ENCODE results near the gene APBA2. TPM values are rescaled to one million over a fixed set of nuclear protein-coding genes. Genes with fewer than 3 reads are reported as not detected.

The APBA2 gene
- total and polyA plus RNA-seq, 2 donors: 6.7 to 15.3 TPM

DNA sequence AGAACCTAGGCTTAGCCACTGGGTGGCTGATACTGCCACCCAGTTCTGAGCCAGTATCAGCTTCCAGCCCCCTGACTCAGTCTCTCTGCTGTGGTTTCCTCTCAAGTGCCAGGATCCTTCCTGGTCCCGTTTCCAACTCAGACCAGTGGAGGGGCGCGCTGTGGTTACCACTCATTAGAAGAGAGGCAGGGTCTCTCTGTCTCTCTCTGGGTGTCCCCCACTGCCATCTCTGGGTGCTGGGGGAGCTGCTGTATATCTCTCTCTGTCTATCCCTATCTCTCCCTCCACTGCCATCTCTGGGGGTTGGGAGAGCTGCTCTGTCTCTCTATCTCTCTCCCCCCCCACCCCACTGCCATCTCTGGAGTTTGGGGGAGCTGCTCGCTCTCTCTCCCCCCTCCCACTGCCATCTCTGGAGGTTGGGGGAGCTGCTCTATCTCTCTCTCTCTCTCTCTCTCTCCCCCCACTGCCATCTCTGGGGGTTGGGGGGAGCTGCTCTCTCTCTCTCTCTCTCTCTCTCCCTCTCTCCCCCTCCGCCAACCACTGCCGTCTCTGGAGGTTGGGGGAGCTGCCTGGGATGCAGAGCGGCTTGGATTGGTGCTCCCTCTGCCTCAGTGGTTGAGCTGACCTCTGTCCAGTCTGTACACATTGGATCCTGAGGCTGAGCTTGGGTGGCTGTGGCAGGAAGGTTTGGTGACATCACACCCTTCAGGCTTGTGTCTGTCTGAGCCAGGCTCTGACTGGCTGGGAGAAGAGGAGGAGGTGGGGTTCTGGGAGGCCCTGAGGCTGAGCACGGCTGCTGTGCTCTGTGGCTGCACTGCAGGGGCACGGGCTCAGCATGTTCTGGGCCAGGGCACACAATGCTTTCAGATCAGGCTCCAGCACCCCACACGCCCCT lies 98.9 kb downstream of the APBA2 start:
- peaks cover 0 to 3% of the 10 kb centered on the region in 2 donors for H3K9me3 ChIP-seq (ENCODE audit: control insufficient read depth in 2 of 2, insufficient read depth in 1 of 2, low read length in 1 of 2)
- H3K36me3 ChIP-seq (ENCODE audit: control insufficient read depth in 2 of 2, insufficient read depth in 2 of 2, low read length in 1 of 2): no peaks in the 10 kb centered on the region
- H3K4me1 ChIP-seq (ENCODE audit: control insufficient read depth in 2 of 2, insufficient read depth in 2 of 2, low read length in 2 of 2): peaks cover 5 to 16% of the 10 kb centered on the region in 2 donors
- H3K4me3 ChIP-seq (ENCODE audit: low read length in 2 of 2): no peak overlapping the region
- DNase-seq (ENCODE audit: low read depth in 6 of 9, low spot score in 9 of 9): peak in 4 of 9 donors; percentile 38 to 76 (median 54)
- WGBS: 79% methylated on average over 10 of the region's 10 CpGs
- no peaks in the 10 kb centered on the region for H3K27me3 ChIP-seq (ENCODE audit: control insufficient read depth in 2 of 2, insufficient read depth in 1 of 2, low read length in 1 of 2)
- no peak overlapping the region for H3K27ac ChIP-seq (ENCODE audit: low read depth in 1 of 2, low read length in 1 of 2)

DNA sequence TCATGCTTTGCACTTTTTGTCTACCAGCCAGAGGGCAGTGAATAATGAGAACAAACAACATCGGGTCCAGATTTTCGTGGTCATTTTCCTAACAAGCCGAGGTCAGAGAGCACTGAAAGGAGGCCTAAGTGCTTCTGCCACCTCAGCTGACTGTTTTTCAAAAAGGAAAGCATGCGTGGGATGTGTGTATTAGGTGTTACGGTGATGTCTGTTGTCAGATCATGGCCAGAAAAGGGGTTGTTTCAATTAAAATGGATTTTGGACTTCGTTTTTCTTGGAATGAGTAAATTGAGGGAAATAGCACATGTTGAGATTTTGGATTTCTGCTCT lies 99.5 kb downstream of the APBA2 start:
- H3K4me1 ChIP-seq (ENCODE audit: control insufficient read depth in 2 of 2, insufficient read depth in 2 of 2, low read length in 2 of 2): peaks cover 5 to 16% of the 10 kb centered on the region in 2 donors
- WGBS: 87% methylated on average over 6 of the region's 6 CpGs
- no peak for DNase-seq (ENCODE audit: low read depth in 6 of 9, low spot score in 9 of 9)
- H3K4me3 ChIP-seq (ENCODE audit: low read length in 2 of 2): no peak overlapping the region
- peaks cover 0 to 3% of the 10 kb centered on the region in 2 donors for H3K9me3 ChIP-seq (ENCODE audit: control insufficient read depth in 2 of 2, insufficient read depth in 1 of 2, low read length in 1 of 2)
- H3K27me3 ChIP-seq (ENCODE audit: control insufficient read depth in 2 of 2, insufficient read depth in 1 of 2, low read length in 1 of 2): no peaks in the 10 kb centered on the region
- H3K36me3 ChIP-seq (ENCODE audit: control insufficient read depth in 2 of 2, insufficient read depth in 2 of 2, low read length in 1 of 2): no peaks in the 10 kb centered on the region
- no peak overlapping the region for H3K27ac ChIP-seq (ENCODE audit: low read depth in 1 of 2, low read length in 1 of 2)

DNA sequence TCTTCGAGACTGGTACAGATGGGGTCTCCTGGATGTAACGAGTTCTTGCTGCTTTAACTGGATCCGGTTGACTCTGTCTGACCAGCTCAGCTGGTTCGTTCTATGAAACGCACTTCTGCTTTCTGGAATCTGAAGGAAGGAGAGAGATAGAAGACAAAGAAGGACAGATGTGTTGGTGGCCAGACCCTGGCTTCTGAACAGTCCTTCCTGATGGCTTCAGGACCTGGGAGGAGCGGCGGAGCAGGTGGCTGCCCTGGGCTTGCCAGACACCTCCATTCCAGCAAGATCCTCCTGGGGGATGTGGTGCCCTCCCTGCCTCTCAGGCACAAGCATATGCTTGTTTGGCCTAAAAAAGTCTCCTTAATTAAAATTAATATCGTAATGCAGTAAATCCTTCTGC lies 99.9 kb downstream of the APBA2 start:
- no peak overlapping the region for H3K27ac ChIP-seq (ENCODE audit: low read depth in 1 of 2, low read length in 1 of 2)
- WGBS: 92% methylated on average over 8 of the region's 8 CpGs

DNA sequence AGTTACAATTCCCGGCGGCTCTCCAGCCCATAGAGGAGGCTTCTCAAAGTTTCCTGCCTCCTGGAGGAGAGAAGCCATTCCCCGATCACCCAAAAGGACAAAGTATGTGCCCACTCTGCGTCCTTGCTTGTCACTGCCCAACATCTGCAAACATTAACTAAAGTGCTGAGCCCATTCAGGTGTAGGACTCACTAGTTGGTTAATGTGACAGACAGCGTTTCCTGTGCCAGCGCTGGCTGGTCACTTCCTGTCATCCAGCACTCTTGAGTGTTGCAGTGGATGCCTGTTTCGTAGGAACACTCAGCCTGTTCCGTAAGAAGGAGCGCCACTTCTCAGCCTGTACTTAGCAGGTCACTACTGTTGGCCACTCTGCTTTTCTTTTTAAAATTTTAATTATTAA lies 100.3 kb downstream of the APBA2 start:
- 88% methylated on average over 9 of the region's 9 CpGs for WGBS
- Histone ChIP-seq H3K27me3 (ENCODE audit: control insufficient read depth in 2 of 2, insufficient read depth in 1 of 2, low read length in 1 of 2) (no peaks in the 10 kb centered on the region), H3K4me1 (ENCODE audit: control insufficient read depth in 2 of 2, insufficient read depth in 2 of 2, low read length in 2 of 2) (peaks cover 5 to 16% of the 10 kb centered on the region in 2 donors), H3K27ac (ENCODE audit: low read depth in 1 of 2, low read length in 1 of 2) (no peak overlapping the region), H3K4me3 (ENCODE audit: low read length in 2 of 2) (no peak overlapping the region), H3K9me3 (ENCODE audit: control insufficient read depth in 2 of 2, insufficient read depth in 1 of 2, low read length in 1 of 2) (peaks cover 0 to 3% of the 10 kb centered on the region in 2 donors), H3K36me3 (ENCODE audit: control insufficient read depth in 2 of 2, insufficient read depth in 2 of 2, low read length in 1 of 2) (no peaks in the 10 kb centered on the region)
- DNase-seq (ENCODE audit: low read depth in 6 of 9, low spot score in 9 of 9): peak in 1 of 9 donors; percentile 28

More for the DNA sequence above, 99.9 kb downstream of the APBA2 start:
- H3K27me3 ChIP-seq (ENCODE audit: control insufficient read depth in 2 of 2, insufficient read depth in 1 of 2, low read length in 1 of 2): no peaks in the 10 kb centered on the region
- peaks cover 5 to 16% of the 10 kb centered on the region in 2 donors for H3K4me1 ChIP-seq (ENCODE audit: control insufficient read depth in 2 of 2, insufficient read depth in 2 of 2, low read length in 2 of 2)
- H3K4me3 ChIP-seq (ENCODE audit: low read length in 2 of 2): no peak overlapping the region
- no peak for DNase-seq (ENCODE audit: low read depth in 6 of 9, low spot score in 9 of 9)
- H3K36me3 ChIP-seq (ENCODE audit: control insufficient read depth in 2 of 2, insufficient read depth in 2 of 2, low read length in 1 of 2): no peaks in the 10 kb centered on the region
- H3K9me3 ChIP-seq (ENCODE audit: control insufficient read depth in 2 of 2, insufficient read depth in 1 of 2, low read length in 1 of 2): peaks cover 0 to 3% of the 10 kb centered on the region in 2 donors

DNA sequence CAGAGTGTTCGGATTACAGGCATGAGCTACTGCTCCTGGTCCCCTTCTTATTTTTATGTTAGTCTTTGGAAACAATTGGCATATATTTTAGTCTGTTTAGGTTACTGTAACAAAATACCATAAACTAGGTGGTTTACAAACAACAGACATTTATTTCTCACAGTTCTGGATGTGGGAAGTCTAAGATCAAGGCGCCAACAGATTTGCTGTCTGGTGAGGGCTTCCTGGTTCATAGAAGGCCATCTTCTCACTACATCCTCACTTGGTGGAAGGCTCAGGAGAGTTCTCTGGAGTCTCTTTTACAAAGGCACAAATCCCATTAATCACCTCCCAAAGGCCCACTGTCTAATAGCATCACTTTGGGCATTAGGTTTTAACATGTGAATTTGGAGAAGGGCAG lies 101.0 kb downstream of the APBA2 start:
- no peak overlapping the region for H3K4me3 ChIP-seq (ENCODE audit: low read length in 2 of 2)
- H3K27ac ChIP-seq (ENCODE audit: low read depth in 1 of 2, low read length in 1 of 2): no peak overlapping the region
- WGBS: 98% methylated on average over 2 of the region's 2 CpGs
- DNase-seq (ENCODE audit: low read depth in 6 of 9, low spot score in 9 of 9): no peak
- no peaks in the 10 kb centered on the region for H3K27me3 ChIP-seq (ENCODE audit: control insufficient read depth in 2 of 2, insufficient read depth in 1 of 2, low read length in 1 of 2)
- peaks cover 0 to 3% of the 10 kb centered on the region in 2 donors for H3K9me3 ChIP-seq (ENCODE audit: control insufficient read depth in 2 of 2, insufficient read depth in 1 of 2, low read length in 1 of 2)
- peaks cover 5 to 16% of the 10 kb centered on the region in 2 donors for H3K4me1 ChIP-seq (ENCODE audit: control insufficient read depth in 2 of 2, insufficient read depth in 2 of 2, low read length in 2 of 2)
- H3K36me3 ChIP-seq (ENCODE audit: control insufficient read depth in 2 of 2, insufficient read depth in 2 of 2, low read length in 1 of 2): no peaks in the 10 kb centered on the region

DNA sequence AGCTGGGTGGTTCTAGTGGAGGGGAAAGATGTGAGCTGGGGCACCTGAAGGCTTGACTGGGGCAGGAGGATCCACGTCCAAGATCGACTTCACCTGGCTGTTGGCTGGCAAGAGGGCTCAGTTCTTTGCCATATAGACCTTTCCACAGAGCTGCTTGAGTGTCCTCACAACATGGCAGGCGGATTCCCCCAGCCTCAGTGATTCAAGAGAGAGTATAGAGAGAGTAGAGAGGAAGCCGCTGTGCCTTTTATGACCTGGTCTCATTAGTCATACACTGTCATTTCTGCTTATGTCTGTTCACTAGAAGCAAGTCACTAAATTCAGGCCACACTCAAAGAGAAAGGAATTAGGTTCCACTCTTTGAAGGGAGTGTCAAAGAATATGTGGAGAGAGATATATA lies 101.6 kb downstream of the APBA2 start:
- WGBS: 95% methylated on average over 4 of the region's 4 CpGs
- peaks cover 5 to 16% of the 10 kb centered on the region in 2 donors for H3K4me1 ChIP-seq (ENCODE audit: control insufficient read depth in 2 of 2, insufficient read depth in 2 of 2, low read length in 2 of 2)
- H3K9me3 ChIP-seq (ENCODE audit: control insufficient read depth in 2 of 2, insufficient read depth in 1 of 2, low read length in 1 of 2): peaks cover 0 to 3% of the 10 kb centered on the region in 2 donors
- no peak overlapping the region for H3K4me3 ChIP-seq (ENCODE audit: low read length in 2 of 2)
- H3K27me3 ChIP-seq (ENCODE audit: control insufficient read depth in 2 of 2, insufficient read depth in 1 of 2, low read length in 1 of 2): no peaks in the 10 kb centered on the region
- no peak for DNase-seq (ENCODE audit: low read depth in 6 of 9, low spot score in 9 of 9)
- no peaks in the 10 kb centered on the region for H3K36me3 ChIP-seq (ENCODE audit: control insufficient read depth in 2 of 2, insufficient read depth in 2 of 2, low read length in 1 of 2)
- no peak overlapping the region for H3K27ac ChIP-seq (ENCODE audit: low read depth in 1 of 2, low read length in 1 of 2)

DNA sequence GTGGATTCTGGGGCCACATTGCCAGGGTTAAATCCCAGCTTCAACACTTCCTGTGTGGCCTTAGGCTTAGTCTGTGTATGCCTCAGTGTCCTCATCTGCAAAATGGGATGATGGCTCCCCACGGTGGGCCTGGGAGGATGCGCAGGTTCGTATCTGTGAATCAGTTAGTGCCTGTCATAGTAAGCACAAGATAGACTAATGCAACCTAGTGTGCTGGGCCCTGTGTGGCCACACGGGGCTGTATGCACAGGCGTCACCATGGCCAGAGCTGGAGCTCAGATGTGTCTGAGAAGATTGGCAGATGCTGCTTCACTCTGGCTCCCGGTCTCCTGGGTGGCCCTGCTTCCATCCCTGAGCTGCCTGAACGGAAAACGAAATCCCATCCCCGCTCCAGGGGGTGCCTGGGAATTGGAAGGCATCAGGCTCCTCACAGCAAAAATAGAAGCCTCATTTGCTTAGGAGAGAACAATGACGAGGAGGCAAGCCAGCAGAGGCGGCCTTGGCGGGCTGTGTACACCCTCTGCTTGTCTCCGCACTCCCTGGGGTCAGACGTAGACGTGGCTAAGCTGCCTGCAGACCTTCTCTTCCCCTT lies 103.6 kb downstream of the APBA2 start:
- Histone ChIP-seq H3K27ac (ENCODE audit: low read depth in 1 of 2, low read length in 1 of 2) (no peak overlapping the region), H3K4me1 (ENCODE audit: control insufficient read depth in 2 of 2, insufficient read depth in 2 of 2, low read length in 2 of 2) (peaks cover 5 to 19% of the 10 kb centered on the region in 2 donors), H3K9me3 (ENCODE audit: control insufficient read depth in 2 of 2, insufficient read depth in 1 of 2, low read length in 1 of 2) (peaks cover 0 to 3% of the 10 kb centered on the region in 2 donors), H3K27me3 (ENCODE audit: control insufficient read depth in 2 of 2, insufficient read depth in 1 of 2, low read length in 1 of 2) (no peaks in the 10 kb centered on the region), H3K36me3 (ENCODE audit: control insufficient read depth in 2 of 2, insufficient read depth in 2 of 2, low read length in 1 of 2) (no peaks in the 10 kb centered on the region), H3K4me3 (ENCODE audit: low read length in 2 of 2) (no peak overlapping the region)
- peak in 1 of 9 donors; percentile 22 for DNase-seq (ENCODE audit: low read depth in 6 of 9, low spot score in 9 of 9)
- WGBS: 91% methylated on average over 15 of the region's 15 CpGs

DNA sequence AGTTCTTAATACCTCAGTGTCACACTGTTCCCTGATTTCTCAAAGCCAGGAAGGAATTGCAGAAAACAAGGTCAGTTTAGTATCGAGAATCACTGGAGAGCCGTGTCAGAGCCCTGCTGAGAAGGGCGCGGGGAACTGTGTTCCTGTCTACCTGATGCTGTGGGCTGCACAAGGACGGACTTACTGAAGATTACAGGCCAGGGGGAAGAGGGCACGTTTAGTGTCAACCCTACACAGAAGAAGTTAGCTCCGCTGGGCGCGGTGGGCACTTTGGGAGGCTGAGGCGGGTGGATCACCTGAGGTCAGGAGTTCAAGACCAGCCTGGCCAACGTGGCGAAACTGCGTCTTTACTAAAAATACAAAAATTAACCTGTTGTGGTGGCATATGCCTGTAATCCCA lies 104.1 kb downstream of the APBA2 start:
- no peak overlapping the region for H3K4me3 ChIP-seq (ENCODE audit: low read length in 2 of 2)
- H3K9me3 ChIP-seq (ENCODE audit: control insufficient read depth in 2 of 2, insufficient read depth in 1 of 2, low read length in 1 of 2): peaks cover 0 to 3% of the 10 kb centered on the region in 2 donors
- H3K4me1 ChIP-seq (ENCODE audit: control insufficient read depth in 2 of 2, insufficient read depth in 2 of 2, low read length in 2 of 2): peaks cover 6 to 21% of the 10 kb centered on the region in 2 donors
- no peaks in the 10 kb centered on the region for H3K27me3 ChIP-seq (ENCODE audit: control insufficient read depth in 2 of 2, insufficient read depth in 1 of 2, low read length in 1 of 2)
- WGBS: 98% methylated on average over 13 of the region's 13 CpGs
- no peak for DNase-seq (ENCODE audit: low read depth in 6 of 9, low spot score in 9 of 9)
- H3K27ac ChIP-seq (ENCODE audit: low read depth in 1 of 2, low read length in 1 of 2): no peak overlapping the region
- peaks cover 0 to 3% of the 10 kb centered on the region in 2 donors for H3K36me3 ChIP-seq (ENCODE audit: control insufficient read depth in 2 of 2, insufficient read depth in 2 of 2, low read length in 1 of 2)

DNA sequence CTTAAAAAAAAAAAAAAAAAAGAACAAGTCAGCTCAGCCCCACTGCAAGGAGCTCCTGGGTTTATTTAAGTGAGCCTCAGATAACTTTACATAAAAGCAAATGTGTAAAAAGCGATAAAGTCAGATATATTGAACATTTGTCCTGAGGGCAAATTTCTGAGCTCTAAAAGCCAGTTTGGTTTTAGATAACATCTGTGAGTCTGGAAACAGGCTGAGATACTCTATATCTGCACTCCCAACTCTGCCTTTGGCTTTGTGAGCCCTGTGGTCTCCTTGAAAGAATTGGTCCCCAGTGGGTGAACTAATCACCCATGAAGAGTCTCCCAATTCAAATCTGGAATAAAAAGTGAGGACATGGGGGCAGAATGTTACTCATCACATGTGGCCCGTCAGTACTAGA lies 104.6 kb downstream of the APBA2 start:
- 98% methylated on average over 2 of the region's 2 CpGs for WGBS
- H3K9me3 ChIP-seq (ENCODE audit: control insufficient read depth in 2 of 2, insufficient read depth in 1 of 2, low read length in 1 of 2): peaks cover 0 to 3% of the 10 kb centered on the region in 2 donors
- H3K4me3 ChIP-seq (ENCODE audit: low read length in 2 of 2): no peak overlapping the region
- peaks cover 0 to 3% of the 10 kb centered on the region in 2 donors for H3K36me3 ChIP-seq (ENCODE audit: control insufficient read depth in 2 of 2, insufficient read depth in 2 of 2, low read length in 1 of 2)
- no peak overlapping the region for H3K27ac ChIP-seq (ENCODE audit: low read depth in 1 of 2, low read length in 1 of 2)
- no peak for DNase-seq (ENCODE audit: low read depth in 6 of 9, low spot score in 9 of 9)
- H3K27me3 ChIP-seq (ENCODE audit: control insufficient read depth in 2 of 2, insufficient read depth in 1 of 2, low read length in 1 of 2): no peaks in the 10 kb centered on the region
- H3K4me1 ChIP-seq (ENCODE audit: control insufficient read depth in 2 of 2, insufficient read depth in 2 of 2, low read length in 2 of 2): peaks cover 6 to 18% of the 10 kb centered on the region in 2 donors
